NOMO-1 (cell line): ENCODE measurements around the gene ACADSB.

Source experiments
- DNase-seq, 2 experiments: peaks; one replicate each; lab custom pipeline; 2025; ENCODE audit not compliant: unreplicated experiment in 2 of 2; lab: John Stamatoyannopoulos, UW

The ACADSB gene

DNA sequence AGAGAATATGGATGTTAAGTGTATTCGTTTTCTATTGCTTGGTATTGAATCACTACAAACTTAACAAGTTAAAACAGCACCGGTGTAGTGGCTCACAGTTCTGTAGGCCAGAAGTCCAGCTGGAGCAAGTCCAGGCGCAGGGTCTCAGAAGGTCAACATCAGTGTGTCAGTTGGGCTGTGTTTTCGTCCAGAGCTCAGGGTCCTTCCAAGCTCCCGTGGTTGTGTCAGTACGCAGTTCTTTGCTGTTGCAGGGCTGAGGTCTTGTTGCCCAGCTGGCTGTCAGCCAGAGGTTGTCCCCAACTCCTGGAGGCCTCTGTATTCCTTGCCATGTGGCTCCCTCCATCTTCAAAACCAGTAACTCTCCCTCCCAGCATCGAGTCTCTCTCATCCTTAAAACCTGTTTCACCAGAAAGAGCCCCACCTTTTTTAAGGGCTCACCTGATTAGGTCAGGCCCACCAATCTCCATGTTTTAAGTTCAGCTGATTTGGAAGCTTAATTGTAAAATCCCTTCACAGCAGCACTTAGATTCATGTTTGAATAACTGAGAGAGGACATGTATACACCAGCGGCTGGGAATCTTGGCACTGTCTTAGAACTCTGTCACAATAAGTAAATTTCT is 26.8 kb downstream of the ACADSB start:
- no peak for DNase-seq

DNA sequence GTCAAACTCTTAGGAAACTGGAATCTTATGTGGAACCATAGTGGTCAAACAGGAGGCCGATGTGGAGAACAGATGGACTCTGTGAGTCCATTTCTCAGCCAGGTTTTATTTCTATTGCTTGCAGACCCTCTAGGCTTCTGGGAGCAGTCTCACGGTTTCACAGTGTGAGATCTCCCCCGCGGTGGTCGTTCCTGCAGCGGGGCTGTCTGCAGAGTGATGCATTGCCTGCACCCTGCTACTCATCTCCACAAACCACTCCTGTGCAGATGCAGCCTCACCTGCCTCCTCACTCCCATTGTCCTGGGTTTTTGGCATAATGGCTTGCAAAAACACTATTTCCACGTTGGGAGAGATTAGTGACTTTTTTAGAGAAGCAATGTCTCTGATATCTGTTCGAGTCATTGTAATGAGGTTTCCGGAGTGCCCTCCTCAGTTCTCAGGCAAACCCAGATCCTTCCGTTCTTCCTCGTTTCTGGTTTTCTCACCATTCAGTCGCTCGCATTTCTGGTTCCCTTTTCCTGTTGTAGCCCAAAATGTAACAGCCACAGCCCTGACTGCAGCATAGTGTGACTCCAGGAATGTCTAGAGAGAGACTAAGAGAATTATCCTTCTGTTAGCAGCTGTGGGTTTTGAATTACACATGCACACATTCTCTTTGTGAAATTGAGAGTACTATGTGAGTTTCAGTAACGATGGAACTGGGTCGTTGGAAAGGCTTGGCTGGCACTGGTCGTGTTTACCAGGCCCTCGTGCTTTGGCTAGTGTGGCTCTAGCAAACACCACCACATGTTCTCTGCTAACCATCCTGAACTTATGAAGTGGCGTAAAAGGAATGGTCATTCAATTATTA is 30.2 kb downstream of the ACADSB start:
- peak in 1 of 2 experiments; percentile 24 for DNase-seq

- DNase-seq = no peak
Observed at GRCh38 chr10:123039632-123039930, 30.8 kb downstream of the ACADSB start.

GRCh38 chr10:123042708-123043408 is 34.1 kb downstream of the ACADSB start:
- no peak for DNase-seq

GRCh38 chr10:123043409-123043925 is 34.7 kb downstream of the ACADSB start:
- peak; percentile 54 to 55 for DNase-seq

GRCh38 chr10:123044391-123044790 is 35.6 kb downstream of the ACADSB start:
- DNase-seq = peak in 1 of 2 experiments; percentile 22

DNA sequence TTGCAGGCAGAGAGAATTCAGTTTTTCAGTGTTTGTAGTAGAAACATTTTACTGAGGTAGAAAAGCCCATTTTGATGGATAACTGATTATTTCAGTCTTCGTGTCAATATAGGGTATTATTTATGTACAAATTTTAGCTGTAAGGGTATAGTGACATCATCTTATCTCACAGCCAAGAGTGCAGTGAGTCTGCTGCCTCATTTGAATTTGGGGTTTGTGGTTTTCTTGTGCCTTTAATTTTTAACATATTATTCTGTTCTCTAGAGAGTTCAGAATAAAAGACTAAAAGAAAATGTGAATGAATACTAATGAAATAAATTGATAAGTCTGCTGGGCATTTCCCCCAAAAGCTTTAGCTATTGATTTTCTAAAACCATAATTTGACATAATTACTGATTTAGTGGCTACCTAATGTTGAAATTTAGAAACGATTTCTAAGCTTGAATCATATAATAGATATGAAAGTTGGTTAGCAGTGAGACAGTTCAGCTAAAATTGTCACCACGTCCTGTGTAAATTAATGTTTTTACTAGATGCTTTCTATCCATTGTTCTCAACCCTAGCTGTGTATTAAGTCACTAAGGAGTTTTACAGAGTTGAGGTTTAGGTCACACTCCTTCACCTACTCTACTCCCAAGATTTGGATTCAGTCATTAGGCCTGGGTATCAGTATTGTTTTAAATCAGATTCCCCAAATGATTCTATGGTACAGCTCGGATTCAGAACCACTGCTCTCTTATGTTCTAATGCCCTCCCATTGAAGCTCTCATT is 37.3 kb downstream of the ACADSB start:
- no peak for DNase-seq

GRCh38 chr10:123057968-123058367 is 49.2 kb downstream of the ACADSB start:
- DNase-seq = no peak

DNA sequence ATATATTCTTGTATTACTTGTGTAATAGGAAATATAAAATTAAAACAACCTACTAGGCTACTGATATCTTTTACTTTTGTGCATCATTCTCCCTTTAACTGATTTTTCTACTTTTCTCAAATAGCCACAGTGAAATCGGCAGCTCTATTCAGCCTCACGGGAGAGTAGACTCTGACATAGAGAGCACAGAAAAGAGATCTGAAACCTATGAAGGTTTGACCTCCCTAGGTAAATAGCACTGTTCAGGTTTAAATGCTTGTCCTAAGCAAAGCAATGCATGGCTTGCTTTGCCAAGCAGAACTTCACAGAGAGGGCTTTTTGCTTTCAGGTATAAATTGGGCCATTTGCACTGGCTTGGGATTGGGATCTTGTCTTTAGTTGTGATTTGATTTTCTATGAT is 53.1 kb downstream of the ACADSB start:
- DNase-seq = no peak

DNA sequence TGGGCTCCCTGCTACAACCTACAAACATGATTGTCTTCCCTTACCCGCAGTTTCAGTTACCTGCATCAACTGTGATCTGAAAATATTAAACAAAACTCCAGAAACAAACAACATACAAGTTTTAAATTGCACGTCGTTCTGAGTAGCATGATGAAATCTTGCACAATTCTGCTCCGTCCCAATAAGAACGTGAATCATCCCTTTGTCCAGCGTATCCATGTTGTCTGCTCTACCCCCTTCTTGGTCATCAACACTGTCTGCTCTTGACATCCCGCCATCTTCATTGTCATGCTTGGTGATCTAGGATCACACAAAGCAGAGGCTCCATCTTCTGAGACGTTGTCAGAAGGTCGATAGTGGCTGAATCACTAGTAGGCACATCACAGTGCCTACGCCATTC is 53.9 kb downstream of the ACADSB start:
- no peak for DNase-seq

DNA sequence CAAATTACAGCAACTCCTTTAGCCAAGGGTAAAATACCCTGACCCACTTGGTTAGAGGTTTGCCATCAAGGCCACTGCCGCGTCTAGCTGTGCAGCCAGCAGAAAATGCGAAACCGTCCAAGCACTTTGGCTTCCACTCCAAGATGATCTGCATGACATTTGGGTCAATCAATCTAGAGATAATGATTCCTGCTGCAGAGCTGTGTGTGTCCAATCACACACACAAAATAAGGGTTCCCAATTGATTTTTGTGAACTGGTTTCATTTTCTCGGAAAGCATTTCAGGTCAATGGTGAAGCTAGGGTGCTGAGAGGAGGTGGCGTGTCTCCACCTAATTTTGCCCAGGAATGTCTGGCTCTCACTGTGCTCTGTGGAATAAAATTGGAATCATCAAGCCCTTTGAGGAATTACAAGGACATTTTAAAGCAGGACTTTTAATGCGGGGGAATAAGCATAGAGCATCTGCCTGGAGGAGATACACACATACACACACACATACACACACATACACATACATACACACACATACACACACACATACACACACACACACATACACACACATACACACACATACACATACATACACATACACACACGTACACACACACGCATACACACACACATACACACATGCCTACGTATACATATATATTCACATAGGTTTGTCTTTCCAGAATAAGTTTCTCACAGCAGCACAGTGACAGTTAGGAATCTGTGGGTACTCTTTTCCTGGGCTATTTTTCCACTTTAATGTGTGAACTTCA is 59.5 kb downstream of the ACADSB start:
- no peak for DNase-seq

DNA sequence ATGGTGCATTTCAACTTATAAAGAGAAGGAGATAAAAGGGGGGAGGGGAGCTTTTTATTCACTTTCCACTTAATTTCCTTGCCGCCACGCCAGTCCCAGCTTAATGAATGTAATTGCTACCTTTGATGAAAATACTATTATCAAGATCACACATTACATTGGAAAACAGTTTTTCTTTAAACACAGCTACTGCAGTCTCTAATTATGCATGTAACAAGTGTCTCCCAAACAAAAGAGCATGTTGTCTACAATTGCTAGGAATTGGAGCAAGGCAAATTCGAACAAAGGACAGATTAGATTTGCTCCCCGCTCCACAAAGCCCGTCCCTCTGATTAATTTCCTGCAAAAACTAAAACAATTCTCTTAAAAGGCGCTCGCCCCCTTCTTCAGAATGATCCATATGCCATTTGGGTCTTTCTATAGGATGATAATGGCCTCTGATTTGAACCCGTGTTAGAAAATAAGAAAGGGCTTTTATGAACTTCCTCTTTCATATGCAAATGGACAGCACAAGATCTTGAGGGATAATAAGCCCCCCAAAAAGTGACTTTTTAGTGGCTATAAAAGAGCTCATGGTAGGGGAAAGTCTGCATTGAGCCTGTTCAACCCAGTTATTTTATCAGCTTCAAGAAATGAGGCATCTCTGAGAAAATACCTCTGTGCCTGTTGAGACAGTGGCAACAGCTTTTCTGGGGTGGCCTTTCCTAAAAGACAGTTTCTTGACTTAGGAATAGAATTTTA is 60.6 kb downstream of the ACADSB start:
- no peak for DNase-seq

DNA sequence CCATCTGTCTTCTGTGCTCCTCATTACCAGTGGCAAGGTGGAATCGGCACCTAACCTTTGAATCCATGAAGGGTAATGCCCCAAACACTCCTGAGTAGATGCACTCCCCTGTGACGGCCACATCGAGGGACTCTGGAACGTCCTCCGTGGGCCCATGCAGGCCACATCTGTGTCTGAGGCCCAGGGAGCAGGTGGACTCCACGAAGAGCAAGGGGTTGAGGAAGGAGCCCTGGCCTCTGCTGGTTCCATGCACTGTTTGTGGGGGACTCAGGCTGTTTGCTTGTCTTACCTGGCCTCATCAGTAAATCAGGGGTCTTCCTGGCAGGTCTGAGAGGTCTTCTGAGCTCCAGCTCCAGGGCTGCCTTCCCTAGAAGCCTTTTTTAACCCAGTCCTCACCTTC is 64.4 kb downstream of the ACADSB start:
- no peak for DNase-seq

- no peak for DNase-seq
Observed at GRCh38 chr10:123074215-123074614, 65.4 kb downstream of the ACADSB start.

- no peak for DNase-seq
Observed at GRCh38 chr10:123081896-123082295, 73.1 kb downstream of the ACADSB start.

- no peak for DNase-seq
Observed at GRCh38 chr10:123083811-123084210, 75.0 kb downstream of the ACADSB start.

- no peak for DNase-seq
Observed at GRCh38 chr10:123086281-123086680, 77.5 kb downstream of the ACADSB start.

- no peak for DNase-seq
Observed at GRCh38 chr10:123087348-123087747, 78.5 kb downstream of the ACADSB start.

DNA sequence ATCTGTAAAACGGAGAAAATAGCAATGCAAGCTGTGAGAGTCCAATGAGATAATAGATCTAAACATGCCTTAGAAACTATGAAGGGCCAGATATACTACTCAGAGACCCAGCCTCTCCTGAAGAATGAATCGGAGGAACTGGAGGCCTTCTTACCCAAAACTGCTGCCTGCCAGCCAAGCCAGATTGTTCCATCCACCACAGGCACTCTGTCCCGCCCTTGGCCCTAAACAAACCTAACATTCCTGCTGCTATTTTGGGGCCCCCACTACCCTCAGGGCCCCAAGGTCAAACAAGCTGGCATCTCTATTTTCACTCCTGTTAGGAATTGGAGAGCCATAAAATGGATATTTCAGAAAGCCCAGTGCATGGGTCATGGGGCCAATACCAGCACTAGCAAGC is 79.0 kb downstream of the ACADSB start:
- DNase-seq = no peak
